OCI-M2 (cell line): ENCODE measurements around the gene TADA3.

ENCODE experiments used
- DNase-seq: peaks from one replicate; lab custom pipeline; 2025; ENCODE audit not compliant: unreplicated experiment; lab: John Stamatoyannopoulos, UW

Gene TADA3

DNA sequence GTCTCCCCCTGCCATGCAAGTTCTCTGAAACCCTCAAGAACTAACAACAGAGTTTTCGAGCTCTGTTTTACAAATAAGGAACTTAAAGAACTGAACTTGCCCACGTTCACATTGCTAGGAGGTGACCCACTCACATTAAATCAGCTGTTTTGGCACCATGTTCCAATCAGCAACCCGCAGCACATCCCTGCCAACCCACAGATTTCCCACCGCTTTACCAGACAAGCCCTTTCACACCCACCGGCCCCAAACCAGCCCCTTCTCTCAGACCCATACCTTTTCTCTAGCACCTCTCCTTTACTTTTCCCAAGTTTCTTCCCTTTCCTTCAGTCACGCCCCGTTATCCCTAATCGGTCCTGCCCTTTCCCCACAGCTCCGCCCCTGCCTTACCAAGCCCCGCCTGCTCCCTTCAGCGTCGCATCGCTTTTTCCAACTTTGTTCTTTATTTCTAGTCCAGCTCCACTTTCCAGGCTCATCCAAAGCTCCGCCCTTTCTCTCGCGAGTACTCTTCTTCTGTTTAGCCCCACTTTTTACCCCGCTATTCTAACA is 61.5 kb downstream of the TADA3 start:
- DNase-seq, result peak; percentile 80
